Colonic mucosa (tissue), 4 donors: ENCODE measurements around the gene RTL1. TPM values are rescaled to one million over a fixed set of nuclear protein-coding genes. Genes with fewer than 3 reads are reported as not detected.

Experiments used
- DNase-seq: peaks from one replicate; pipeline ENCODE4 v3.0.0-alpha.2; 2020
- H3K27ac ChIP-seq: fragments of 200-600 bp; one replicate; pipeline ENCODE4 v1.8.0; 2021
- H3K27me3 ChIP-seq: fragments of 200-600 bp; one replicate; pipeline ENCODE4 v1.8.0; 2021
- H3K36me3 ChIP-seq: fragments of 200-600 bp; one replicate; pipeline ENCODE4 v1.8.0; 2021
- H3K4me1 ChIP-seq: fragments of 200-600 bp; one replicate; pipeline ENCODE4 v1.8.0; 2021; ENCODE audit warnings: mild to moderate bottlenecking
- H3K4me3 ChIP-seq: fragments of 200-600 bp; one replicate; pipeline ENCODE4 v1.8.0; 2021
- H3K9ac ChIP-seq, 2 donors: one replicate each; pipeline ENCODE4 v1.7.0; 2013; ENCODE audit warnings: control low read depth in 2 of 2, low read depth in 2 of 2, low read length in 2 of 2
- H3K9me3 ChIP-seq: fragments of 200-600 bp; one replicate; pipeline ENCODE4 v1.8.0; 2021
- CTCF ChIP-seq: fragments of 200-600 bp; IDR thresholded peaks from one replicate; pipeline ENCODE4 v1.8.0; 2022; ENCODE audit warnings: antibody characterized with exemption, mild to moderate bottlenecking
- intact Hi-C: fragments of 100-400 bp; cut with DNase I; formaldehyde crosslinking; loops from one replicate; pipeline ENCODE4 v1.14.1; 2022
- total RNA-seq, 2 donors: library from RNA; stranded (reverse); fragmentation: NEBNext Ultra II Directional in 1 of 2; extraction: Animal tissue kit (Norgen Biotek cat#: 25700) in 1 of 2; gene quantifications; one replicate each; pipeline ENCODE4 v1.2.1, GENCODE V29; 2021
- donor health status: healthy.
- donor health status: DM: no; HTN: no; CAD: no.
- donor health status: DM: no; HTN: no; CAD: no.

RTL1 gene
- total RNA-seq, 2 donors from 2014 or later: not detected

GRCh38 chr14:100842799-100843198 lies 60.7 kb downstream of the RTL1 start:
- no peaks in the 10 kb centered on the region for H3K27me3 ChIP-seq
- H3K9ac ChIP-seq: no peak overlapping the region
- H3K27ac ChIP-seq: no peak overlapping the region
- intact Hi-C loops: no loop called here
- no peaks in the 10 kb centered on the region for H3K36me3 ChIP-seq
- TF ChIP-seq CTCF: no peak
- DNase-seq: no peak
- H3K4me1 ChIP-seq: no peaks in the 10 kb centered on the region
- H3K4me3 ChIP-seq: no peak overlapping the region
- no peaks in the 10 kb centered on the region for H3K9me3 ChIP-seq

- no peak overlapping the region for H3K9ac ChIP-seq
- intact Hi-C loops: no loop called here
- H3K27me3 ChIP-seq: no peaks in the 10 kb centered on the region
- DNase-seq: no peak
- no peak overlapping the region for H3K27ac ChIP-seq
- no peaks in the 10 kb centered on the region for H3K4me1 ChIP-seq
- H3K9me3 ChIP-seq: no peaks in the 10 kb centered on the region
- no peak overlapping the region for H3K4me3 ChIP-seq
- H3K36me3 ChIP-seq: no peaks in the 10 kb centered on the region
- no peak for TF ChIP-seq CTCF
Observed at GRCh38 chr14:100841761-100842403, 61.6 kb downstream of the RTL1 start.

GRCh38 chr14:100841066-100841760 lies 62.3 kb downstream of the RTL1 start:
- no peak for TF ChIP-seq CTCF

GRCh38 chr14:100840286-100841065 lies 63.0 kb downstream of the RTL1 start:
- H3K27ac ChIP-seq: no peak overlapping the region
- DNase-seq: no peak
- no peaks in the 10 kb centered on the region for H3K9me3 ChIP-seq
- no peak for TF ChIP-seq CTCF
- intact Hi-C loops: no loop called here
- H3K27me3 ChIP-seq: no peaks in the 10 kb centered on the region
- H3K9ac ChIP-seq: no peak overlapping the region
- H3K36me3 ChIP-seq: no peaks in the 10 kb centered on the region
- no peaks in the 10 kb centered on the region for H3K4me1 ChIP-seq
- H3K4me3 ChIP-seq: no peak overlapping the region

More at GRCh38 chr14:100841066-100841760, 62.3 kb downstream of the RTL1 start:
- intact Hi-C loops: no loop called here
- Histone ChIP-seq H3K4me1 (no peaks in the 10 kb centered on the region), H3K27me3 (no peaks in the 10 kb centered on the region), H3K9ac (no peak overlapping the region), H3K9me3 (no peaks in the 10 kb centered on the region), H3K4me3 (no peak overlapping the region), H3K27ac (no peak overlapping the region), H3K36me3 (no peaks in the 10 kb centered on the region)
- no peak for DNase-seq

- no peak for TF ChIP-seq CTCF
- H3K9me3 ChIP-seq: no peaks in the 10 kb centered on the region
- no peak for DNase-seq
- H3K27me3 ChIP-seq: no peaks in the 10 kb centered on the region
- H3K4me3 ChIP-seq: no peak overlapping the region
- H3K4me1 ChIP-seq: no peaks in the 10 kb centered on the region
- no peaks in the 10 kb centered on the region for H3K36me3 ChIP-seq
- intact Hi-C loops: no loop called here
- H3K27ac ChIP-seq: no peak overlapping the region
- H3K9ac ChIP-seq: no peak overlapping the region
Observed at GRCh38 chr14:100839681-100840111, 63.8 kb downstream of the RTL1 start.
